CD4-positive, alpha-beta T cell (primary cell): ENCODE measurements around the gene GPATCH11. TPM values are rescaled to one million over a fixed set of nuclear protein-coding genes. Genes with fewer than 3 reads are reported as not detected.

Source experiments
- ATAC-seq: fragments of 200-7000 bp; cut with Tn5 transposase; one replicate; pipeline ENCODE4 v1.10.0; 2022; ENCODE audit warnings: mild to moderate bottlenecking; ENCODE audit not compliant: poor library complexity
- CTCF ChIA-PET: fragments of 350-600 bp; sonication (Branson Sonifier 250); formaldehyde crosslinking; loops from one replicate; lab custom pipeline; 2021; ENCODE audit warnings: antibody characterized with exemption, inconsistent platforms; lab: Charles Lee
- POLR2A ChIA-PET: fragments of 350-600 bp; sonication (Branson Sonifier 250); formaldehyde crosslinking; loops from one replicate; lab custom pipeline; 2021; ENCODE audit warnings: antibody characterized with exemption, inconsistent platforms; lab: Charles Lee
- DNase-seq, 14 experiments: peaks; one replicate each; pipeline ENCODE4 v3.0.0-alpha.2; 2013 to 2020; ENCODE audit warnings: mixed read lengths in 2 of 14
- H3K27ac ChIP-seq, 2 donors: one replicate each; pipeline versions ENCODE4 v1.5.1 to v1.7.0; 2013; ENCODE audit warnings: low read length in 2 of 2, low read depth in 1 of 2, mild to moderate bottlenecking in 1 of 2
- H3K27me3 ChIP-seq, 2 experiments: 1 replicate in 1 of 2; 2 replicates in 1 of 2; pipeline versions ENCODE4 v1.6.1 to v1.7.0; 2013; ENCODE audit warnings: low read length in 2 of 2, control low read depth in 1 of 2, mild to moderate bottlenecking in 1 of 2, moderate library complexity in 1 of 2; ENCODE audit not compliant: insufficient read depth in 2 of 2, control insufficient read depth in 1 of 2
- H3K36me3 ChIP-seq: one replicate; pipeline ENCODE4 v1.6.1; 2013; ENCODE audit warnings: low read length, control low read depth; ENCODE audit not compliant: insufficient read depth
- H3K4me1 ChIP-seq: one replicate; pipeline ENCODE4 v1.6.1; 2013; ENCODE audit warnings: low read length, control low read depth; ENCODE audit not compliant: insufficient read depth
- H3K4me3 ChIP-seq: one replicate; pipeline ENCODE4 v1.5.1; 2013; ENCODE audit warnings: mild to moderate bottlenecking, low read length, moderate library complexity
- H3K9me3 ChIP-seq, 2 experiments: 1 replicate in 1 of 2; 2 replicates in 1 of 2; pipeline versions ENCODE4 v1.6.1 to v1.7.0; 2013; ENCODE audit warnings: low read length in 2 of 2, mild to moderate bottlenecking in 2 of 2, control low read depth in 1 of 2, moderate library complexity in 1 of 2; ENCODE audit not compliant: control insufficient read depth in 1 of 2, insufficient read depth in 1 of 2
- H3K27ac Mint-ChIP-seq: one replicate; pipeline ENCODE4 v1.8.0; 2020; ENCODE audit warnings: mixed read lengths
- H3K27me3 Mint-ChIP-seq: one replicate; pipeline ENCODE4 v1.8.0; 2021; ENCODE audit warnings: mixed read lengths
- H3K36me3 Mint-ChIP-seq: one replicate; pipeline ENCODE4 v1.8.0; 2021; ENCODE audit warnings: low read depth, mixed read lengths
- H3K4me1 Mint-ChIP-seq: one replicate; pipeline ENCODE4 v1.8.0; 2021; ENCODE audit warnings: low read depth, mixed read lengths
- H3K4me3 Mint-ChIP-seq: one replicate; pipeline ENCODE4 v1.8.0; 2020; ENCODE audit warnings: mild to moderate bottlenecking, mixed read lengths
- H3K9me3 Mint-ChIP-seq: one replicate; pipeline ENCODE4 v1.8.0; 2020; ENCODE audit warnings: mixed read lengths
- CTCF ChIP-seq: fragments of 200-600 bp; IDR thresholded peaks from one replicate; pipeline ENCODE4 v1.8.0; 2022; ENCODE audit warnings: antibody characterized with exemption, mild to moderate bottlenecking
- intact Hi-C, 2 experiments: fragments of 100-400 bp; cut with DNase I in 1 of 2; cut with micrococcal nuclease in 1 of 2; formaldehyde crosslinking; loops; one replicate each; pipeline versions ENCODE4 v1.15.1 to v1.9.0; 2023 to 2025; cut with DNase I, micrococcal nuclease
- total RNA-seq, 174 experiments: library from RNA in 2 of 174; stranded (reverse) in 2 of 174; gene quantifications; one replicate each; pipeline ENCODE4 v1.2.3 and lab custom pipeline; 2021 to 2026

Gene GPATCH11
- total RNA-seq, 2 experiments from 2014 or later, result 4.0 to 4.1 TPM

DNA sequence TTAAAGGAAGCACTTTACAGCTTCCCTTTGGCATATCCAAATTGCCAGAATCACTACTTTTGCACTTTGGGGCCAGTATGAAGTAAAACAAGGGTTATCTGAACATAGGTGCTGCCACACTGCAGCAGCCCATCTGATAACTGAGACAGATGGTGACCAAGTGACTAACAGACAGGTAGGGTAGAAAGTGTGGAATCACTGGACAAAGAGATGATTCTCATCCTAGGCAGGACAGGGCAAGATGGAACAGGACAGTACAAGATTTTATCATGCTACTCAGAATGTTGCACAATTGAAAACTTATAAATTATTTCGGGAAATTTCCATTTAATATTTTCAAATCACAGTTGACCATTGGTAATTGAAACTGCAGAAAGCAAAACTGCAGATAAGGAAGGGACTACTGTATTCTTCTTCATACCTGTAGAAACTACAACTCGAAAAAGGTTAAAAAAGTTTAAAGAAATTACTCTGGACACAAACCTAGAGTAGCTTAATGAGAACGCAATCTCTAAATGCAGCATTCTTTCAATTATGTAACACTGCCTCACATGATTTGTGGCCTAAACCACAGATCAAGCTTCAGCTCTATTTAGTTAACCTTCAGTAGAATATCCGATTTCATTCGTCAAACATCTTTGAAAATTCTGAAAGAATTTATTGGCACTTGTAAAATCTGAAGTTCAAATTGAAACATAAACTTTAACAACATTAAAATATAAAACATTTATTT is 31.6 kb upstream of the GPATCH11 start:
- Histone ChIP-seq H3K4me3 (no peak overlapping the region), H3K27ac (no peak overlapping the region), H3K4me1 (no peaks in the 10 kb centered on the region), H3K36me3 (peaks cover 80% of the 10 kb centered on the region), H3K9me3 (no peaks in the 10 kb centered on the region), H3K27me3 (no peaks in the 10 kb centered on the region)
- CTCF ChIA-PET, result no interaction called here
- ATAC-seq (no peak), DNase-seq (no peak)
- Mint-ChIP-seq H3K4me1 (no peaks in the 10 kb centered on the region), H3K36me3 (peaks cover 83% of the 10 kb centered on the region), H3K4me3 (no peak overlapping the region), H3K27me3 (no peaks in the 10 kb centered on the region), H3K9me3 (no peaks in the 10 kb centered on the region), H3K27ac (no peak overlapping the region)
- POLR2A ChIA-PET, result no interaction called here
- intact Hi-C loops, result no loop called here
- TF ChIP-seq CTCF, result no peak

- H3K4me1 Mint-ChIP-seq, result no peaks in the 10 kb centered on the region
- Histone ChIP-seq H3K27ac (no peak overlapping the region), H3K27me3 (no peaks in the 10 kb centered on the region), H3K4me3 (no peak overlapping the region), H3K36me3 (peaks cover 89% of the 10 kb centered on the region), H3K9me3 (no peaks in the 10 kb centered on the region), H3K4me1 (no peaks in the 10 kb centered on the region)
- no peaks in the 10 kb centered on the region for H3K27me3 Mint-ChIP-seq
- no peak overlapping the region for H3K27ac Mint-ChIP-seq
- no peaks in the 10 kb centered on the region for H3K9me3 Mint-ChIP-seq
- no peak for TF ChIP-seq CTCF
- CTCF ChIA-PET, result interaction anchor here (0.6 kb wide), 2 partner anchors 17 to 67 kb away, joined by 3 to 4 read pairs; no protein-coding TSS in a partner anchor
- no peak overlapping the region for H3K4me3 Mint-ChIP-seq
- POLR2A ChIA-PET, result no interaction called here
- peaks cover 86% of the 10 kb centered on the region for H3K36me3 Mint-ChIP-seq
- no peak for ATAC-seq
- DNase-seq, result no peak
- intact Hi-C loops, result loop anchor here in 1 of 2 experiments (5.0 kb wide), 1 partner anchor 48 kb away; no protein-coding TSS in a partner anchor
Observed at GRCh38 chr2:37059841-37060240, 24.5 kb upstream of the GPATCH11 start.

- POLR2A ChIA-PET, result no interaction called here
Observed at GRCh38 chr2:37060446-37060845, 23.9 kb upstream of the GPATCH11 start.

More at GRCh38 chr2:37060446-37060845, 23.9 kb upstream of the GPATCH11 start:
- CTCF ChIA-PET, result interaction anchor here (0.6 kb wide), 2 partner anchors 18 to 66 kb away, joined by 3 to 4 read pairs; no protein-coding TSS in a partner anchor
- Histone ChIP-seq H3K36me3 (peaks cover 89% of the 10 kb centered on the region), H3K4me3 (no peak overlapping the region), H3K27me3 (no peaks in the 10 kb centered on the region), H3K27ac (no peak overlapping the region), H3K9me3 (no peaks in the 10 kb centered on the region), H3K4me1 (no peaks in the 10 kb centered on the region)
- no peak for ATAC-seq
- H3K27me3 Mint-ChIP-seq, result no peaks in the 10 kb centered on the region
- DNase-seq, result no peak
- no peak overlapping the region for H3K4me3 Mint-ChIP-seq
- no peaks in the 10 kb centered on the region for H3K4me1 Mint-ChIP-seq
- intact Hi-C loops, result no loop called here
- no peak overlapping the region for H3K27ac Mint-ChIP-seq
- no peaks in the 10 kb centered on the region for H3K9me3 Mint-ChIP-seq
- peaks cover 90% of the 10 kb centered on the region for H3K36me3 Mint-ChIP-seq
- no peak for TF ChIP-seq CTCF
